Left ventricle myocardium inferior (tissue), 1 donor: Measurements from ENCODE around the gene CLDN3. TPM values are rescaled to one million over a fixed set of nuclear protein-coding genes. Genes with fewer than 3 reads are reported as not detected.

Source experiments
- DNase-seq: peaks from one replicate; pipeline ENCODE4 v3.0.0-alpha.2; 2020
- H3K27ac ChIP-seq: fragments of 200-600 bp; replicated peaks from 2 replicates; pipeline ENCODE4 v1.8.0; 2021
- H3K27me3 ChIP-seq: fragments of 200-600 bp; 2 replicates; pipeline ENCODE4 v1.8.0; 2021; ENCODE audit warnings: low read depth
- H3K36me3 ChIP-seq: fragments of 200-600 bp; 2 replicates; pipeline ENCODE4 v1.8.0; 2021
- H3K4me1 ChIP-seq: fragments of 200-600 bp; 2 replicates; pipeline ENCODE4 v1.8.0; 2021
- H3K4me3 ChIP-seq: fragments of 200-600 bp; 2 replicates; pipeline ENCODE4 v1.8.0; 2021; ENCODE audit warnings: mild to moderate bottlenecking, moderate library complexity
- H3K9me3 ChIP-seq: fragments of 200-600 bp; replicated peaks from 2 replicates; pipeline ENCODE4 v1.8.0; 2021
- CTCF ChIP-seq: fragments of 200-600 bp; IDR thresholded peaks from 2 replicates; pipeline ENCODE4 v1.8.0; 2021; ENCODE audit warnings: antibody characterized with exemption, mild to moderate bottlenecking, borderline replicate concordance
- intact Hi-C: fragments of 100-400 bp; cut with micrococcal nuclease; formaldehyde crosslinking; loops from one replicate; pipeline ENCODE4 v1.11.0; 2022
- long read RNA-seq: library from polyadenylated mRNA; unstranded; transcript quantifications from one replicate; pipeline ENCODE4 v2.0.0, GENCODE V29; 2021
- total RNA-seq: library from RNA; stranded (reverse); fragmentation: NEBNext Ultra II Directional; extraction: Animal tissue kit (Norgen Biotek cat#: 25700); gene quantifications from one replicate; pipeline ENCODE4 v1.2.1, GENCODE V29; 2021
- donor health status: DM: no; HTN: yes; CAD: no; lungs with severe emphysema.

CLDN3 gene
- not detected for total RNA-seq
- long read RNA-seq, result 0 reads

GRCh38 chr7:73770002-73770859 lies at the start of gene CLDN3:
Gene CLDN3, minus strand, starts transcription at chr7:73770270. Its CDS starts 221 bp downstream, at chr7:73770049.
- no peak within 1 kb of the TSS for H3K27ac ChIP-seq
- intact Hi-C loops, result no loop called here
- no peak for DNase-seq

GRCh38 chr7:73817121-73817520 lies 47.1 kb upstream of the CLDN3 start:
- Histone ChIP-seq H3K36me3 (no peaks in the 10 kb centered on the region), H3K4me3 (no peak overlapping the region), H3K9me3 (peaks cover 12% of the 10 kb centered on the region), H3K27ac (no peak overlapping the region), H3K27me3 (peaks cover 52% of the 10 kb centered on the region), H3K4me1 (no peaks in the 10 kb centered on the region)
- DNase-seq, result no peak
- no peak for TF ChIP-seq CTCF
- intact Hi-C loops, result no loop called here

More at GRCh38 chr7:73770002-73770859, at the start of gene CLDN3:
- H3K9me3 ChIP-seq, result no peaks in the 10 kb centered on the region
- H3K4me1 ChIP-seq, result peaks cover 10% of the 10 kb centered on the region
- peak within 1 kb of the TSS; percentile 40 for H3K4me3 ChIP-seq
- no peaks in the 10 kb centered on the region for H3K36me3 ChIP-seq
- peaks cover 100% of the 10 kb centered on the region for H3K27me3 ChIP-seq
- TF ChIP-seq CTCF, result no peak

- peaks cover 12% of the 10 kb centered on the region for H3K9me3 ChIP-seq
- peaks cover 58% of the 10 kb centered on the region for H3K27me3 ChIP-seq
- no peaks in the 10 kb centered on the region for H3K36me3 ChIP-seq
- no peak overlapping the region for H3K27ac ChIP-seq
- intact Hi-C loops, result no loop called here
- TF ChIP-seq CTCF, result no peak
- DNase-seq, result no peak
- no peaks in the 10 kb centered on the region for H3K4me1 ChIP-seq
- H3K4me3 ChIP-seq, result no peak overlapping the region
These were observed 45.4 kb upstream of the CLDN3 start for GRCh38 chr7:73815436-73815835.

GRCh38 chr7:73812996-73813395 lies 42.9 kb upstream of the CLDN3 start:
- Histone ChIP-seq H3K27me3 (peaks cover 66% of the 10 kb centered on the region), H3K27ac (no peak overlapping the region), H3K9me3 (peaks cover 12% of the 10 kb centered on the region), H3K36me3 (no peaks in the 10 kb centered on the region), H3K4me3 (no peak overlapping the region), H3K4me1 (no peaks in the 10 kb centered on the region)
- TF ChIP-seq CTCF, result no peak
- no peak for DNase-seq
- intact Hi-C loops, result loop anchor here (5.0 kb wide), 1 partner anchor 39 kb away; no protein-coding TSS in a partner anchor

- DNase-seq, result peak; percentile 49
- Histone ChIP-seq H3K9me3 (peaks cover 12% of the 10 kb centered on the region), H3K4me1 (no peaks in the 10 kb centered on the region), H3K36me3 (no peaks in the 10 kb centered on the region), H3K27me3 (peaks cover 61% of the 10 kb centered on the region), H3K4me3 (no peak overlapping the region), H3K27ac (no peak overlapping the region)
- intact Hi-C loops, result loop anchor here (5.0 kb wide), 1 partner anchor 41 kb away; no protein-coding TSS in a partner anchor
- peak; percentile 82 for TF ChIP-seq CTCF
These were observed 41.7 kb upstream of the CLDN3 start for GRCh38 chr7:73811760-73812168.
